ACC112 (cell line): ENCODE measurements around the gene MRPL17.

Experiments used
- H2AFZ ChIP-seq: fragments of 200-600 bp; sonication (generic); one replicate; pipeline ENCODE4 v1.6.0; 2017; ENCODE audit warnings: antibody characterized with exemption, low read length; ENCODE audit not compliant: unreplicated experiment
- H3K27ac ChIP-seq: fragments of 200-600 bp; sonication (generic); 2 replicates; pipeline ENCODE4 v1.5.1; 2014; ENCODE audit warnings: low read depth, mild to moderate bottlenecking, antibody characterized with exemption, low read length, moderate library complexity
- H3K27me3 ChIP-seq: fragments of 200-600 bp; sonication (generic); 2 replicates; pipeline ENCODE4 v1.6.1; 2014; ENCODE audit warnings: mild to moderate bottlenecking, antibody characterized with exemption, low read length, moderate library complexity, mixed read lengths; ENCODE audit not compliant: insufficient read depth
- H3K36me3 ChIP-seq: fragments of 200-600 bp; sonication (generic); 2 replicates; pipeline ENCODE4 v1.6.1; 2016; ENCODE audit warnings: mild to moderate bottlenecking, antibody characterized with exemption, low read length, moderate library complexity, mixed read lengths; ENCODE audit not compliant: insufficient read depth
- H3K4me1 ChIP-seq: fragments of 200-600 bp; sonication (generic); one replicate; pipeline ENCODE4 v1.6.1; 2016; ENCODE audit warnings: low read length, mixed read lengths; ENCODE audit not compliant: insufficient read depth, unreplicated experiment, control insufficient read depth
- H3K4me3 ChIP-seq: fragments of 200-600 bp; sonication (generic); 2 replicates; pipeline ENCODE4 v1.5.1; 2014; ENCODE audit warnings: mild to moderate bottlenecking, low read depth, low read length
- H3K79me2 ChIP-seq: fragments of 200-600 bp; sonication (generic); one replicate; pipeline ENCODE4 v1.6.0; 2016; ENCODE audit warnings: low read length; ENCODE audit not compliant: control insufficient read depth, unreplicated experiment, insufficient read depth

MRPL17 gene

GRCh38 chr11:6682591-6682935 lies 577 bp downstream of the MRPL17 start:
- Histone ChIP-seq H3K36me3 (peaks cover 14% of the 10 kb centered on the region), H3K4me3 (peak overlapping the region; percentile 99), H3K79me2 (peaks cover 28% of the 10 kb centered on the region), H3K27me3 (no peaks in the 10 kb centered on the region), H3K27ac (peak overlapping the region; percentile 30), H3K4me1 (peaks cover 16% of the 10 kb centered on the region), H2AFZ (peak overlapping the region; percentile 86)

- peak overlapping the region; percentile 99 for H3K4me3 ChIP-seq
- H2AFZ ChIP-seq: no peak overlapping the region
- peaks cover 28% of the 10 kb centered on the region for H3K79me2 ChIP-seq
- no peak overlapping the region for H3K27ac ChIP-seq
- H3K4me1 ChIP-seq: peaks cover 16% of the 10 kb centered on the region
- peaks cover 14% of the 10 kb centered on the region for H3K36me3 ChIP-seq
- H3K27me3 ChIP-seq: no peaks in the 10 kb centered on the region
Observed at GRCh38 chr11:6681949-6682348, 1.2 kb downstream of the MRPL17 start.

DNA sequence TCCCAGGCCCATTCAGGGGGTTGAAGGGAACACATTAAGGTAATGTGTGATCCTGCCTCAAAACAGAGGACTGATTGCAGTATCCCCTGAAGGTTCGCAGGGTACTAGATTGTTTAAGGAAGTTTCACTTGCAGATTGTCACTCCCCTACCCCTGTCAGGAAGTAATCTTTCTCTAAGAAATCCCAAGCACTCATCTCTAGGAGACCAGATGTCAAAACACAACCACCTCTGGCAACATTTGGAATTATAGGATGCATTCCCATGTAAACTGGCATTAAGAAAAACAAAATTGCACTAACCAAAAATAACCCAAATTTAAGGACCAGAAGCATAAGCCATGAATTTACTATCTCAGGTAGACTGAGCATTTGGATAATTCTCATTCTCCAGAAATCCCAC lies 1.6 kb downstream of the MRPL17 start:
- H3K4me1 ChIP-seq: peaks cover 16% of the 10 kb centered on the region
- H2AFZ ChIP-seq: no peak overlapping the region
- H3K36me3 ChIP-seq: peaks cover 14% of the 10 kb centered on the region
- peaks cover 28% of the 10 kb centered on the region for H3K79me2 ChIP-seq
- peak overlapping the region; percentile 99 for H3K4me3 ChIP-seq
- no peaks in the 10 kb centered on the region for H3K27me3 ChIP-seq
- no peak overlapping the region for H3K27ac ChIP-seq

DNA sequence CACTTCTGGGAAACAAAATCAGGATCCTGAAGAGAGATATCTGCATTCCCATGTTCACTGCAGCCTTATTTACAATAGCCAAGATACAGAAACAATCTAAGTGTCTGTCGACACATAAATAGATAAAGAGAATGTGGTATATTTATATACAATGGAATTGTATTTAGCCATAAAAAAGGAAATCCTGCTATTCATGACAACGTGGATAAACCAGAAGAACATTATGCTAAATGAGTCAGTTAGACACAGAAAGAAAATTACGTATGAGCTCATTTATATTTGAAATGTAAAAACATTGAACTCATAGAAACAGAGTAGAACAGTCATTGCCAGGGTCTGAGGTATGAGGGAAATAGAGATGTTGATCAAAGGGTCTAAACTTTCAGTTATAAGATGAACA lies 6.1 kb downstream of the MRPL17 start:
- peaks cover 9% of the 10 kb centered on the region for H3K4me1 ChIP-seq
- peaks cover 12% of the 10 kb centered on the region for H3K36me3 ChIP-seq
- H3K27me3 ChIP-seq: no peaks in the 10 kb centered on the region
- no peak overlapping the region for H3K27ac ChIP-seq
- H3K79me2 ChIP-seq: peaks cover 17% of the 10 kb centered on the region
- no peak overlapping the region for H3K4me3 ChIP-seq
- no peak overlapping the region for H2AFZ ChIP-seq

- peaks cover 5% of the 10 kb centered on the region; the same call in 1 of the 2 replicates for H3K36me3 ChIP-seq
- no peaks in the 10 kb centered on the region for H3K79me2 ChIP-seq
- H3K4me1 ChIP-seq: no peaks in the 10 kb centered on the region
- H3K4me3 ChIP-seq: no peak overlapping the region
- no peak overlapping the region for H2AFZ ChIP-seq
- H3K27me3 ChIP-seq: no peaks in the 10 kb centered on the region
- H3K27ac ChIP-seq: no peak overlapping the region
Observed at GRCh38 chr11:6674862-6675261, 8.3 kb downstream of the MRPL17 start.

- Histone ChIP-seq H3K4me1 (no peaks in the 10 kb centered on the region), H3K4me3 (no peak overlapping the region), H3K36me3 (no peaks in the 10 kb centered on the region), H3K79me2 (no peaks in the 10 kb centered on the region), H3K27ac (no peak overlapping the region), H3K27me3 (no peaks in the 10 kb centered on the region), H2AFZ (no peak overlapping the region)
Observed at GRCh38 chr11:6674219-6674597, 8.9 kb downstream of the MRPL17 start.

GRCh38 chr11:6673523-6674218 lies 9.5 kb downstream of the MRPL17 start:
- Histone ChIP-seq H3K36me3 (no peaks in the 10 kb centered on the region), H3K79me2 (no peaks in the 10 kb centered on the region), H3K4me3 (no peak overlapping the region), H2AFZ (no peak overlapping the region), H3K27me3 (no peaks in the 10 kb centered on the region), H3K27ac (no peak overlapping the region), H3K4me1 (no peaks in the 10 kb centered on the region)

- H3K4me1 ChIP-seq: no peaks in the 10 kb centered on the region
- no peak overlapping the region for H3K27ac ChIP-seq
- no peaks in the 10 kb centered on the region for H3K27me3 ChIP-seq
- H3K79me2 ChIP-seq: no peaks in the 10 kb centered on the region
- H3K36me3 ChIP-seq: no peaks in the 10 kb centered on the region
- H2AFZ ChIP-seq: no peak overlapping the region
- H3K4me3 ChIP-seq: no peak overlapping the region
Observed at GRCh38 chr11:6671991-6672390, 11.1 kb downstream of the MRPL17 start.

DNA sequence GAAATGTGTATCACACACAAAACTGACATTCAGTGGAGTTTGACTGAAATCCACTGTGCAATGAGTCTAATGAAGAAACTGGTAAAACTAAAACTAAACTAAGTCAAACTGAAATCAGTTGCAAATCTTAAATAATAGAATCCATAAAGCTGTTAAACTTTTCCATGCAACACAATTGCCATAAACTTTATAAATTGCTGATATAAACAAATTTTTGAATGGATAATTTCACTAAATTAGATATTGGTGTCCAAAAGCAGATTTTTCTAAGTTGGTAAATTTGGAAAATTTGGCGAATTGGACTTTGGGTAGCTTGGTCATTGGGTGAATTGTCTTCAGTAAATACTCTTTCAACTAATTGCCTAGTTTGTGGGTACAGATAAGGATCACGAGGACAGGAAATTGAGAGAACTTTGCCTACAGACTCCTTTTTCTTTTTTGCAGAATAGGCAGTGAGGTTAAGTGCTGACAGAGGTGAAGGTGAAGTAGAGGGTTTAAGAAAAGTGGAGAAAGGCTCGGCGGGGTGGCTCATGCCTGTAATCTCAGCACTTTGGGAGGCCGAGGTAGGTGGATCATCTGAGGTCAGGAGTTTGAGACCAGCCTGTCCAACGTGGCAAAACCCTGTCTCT lies 12.8 kb downstream of the MRPL17 start:
- Histone ChIP-seq H2AFZ (no peak overlapping the region), H3K36me3 (no peaks in the 10 kb centered on the region), H3K27me3 (no peaks in the 10 kb centered on the region), H3K4me3 (no peak overlapping the region), H3K27ac (no peak overlapping the region), H3K4me1 (no peaks in the 10 kb centered on the region), H3K79me2 (no peaks in the 10 kb centered on the region)

GRCh38 chr11:6667733-6668374 lies 15.3 kb downstream of the MRPL17 start:
- no peaks in the 10 kb centered on the region for H3K79me2 ChIP-seq
- H3K4me3 ChIP-seq: no peak overlapping the region
- no peak overlapping the region for H2AFZ ChIP-seq
- H3K36me3 ChIP-seq: no peaks in the 10 kb centered on the region
- peaks cover 11% of the 10 kb centered on the region for H3K4me1 ChIP-seq
- no peaks in the 10 kb centered on the region for H3K27me3 ChIP-seq
- no peak overlapping the region for H3K27ac ChIP-seq
